Small intestine (tissue), 7 donors: ENCODE data around the gene LRP1B. TPM values are rescaled to one million over a fixed set of nuclear protein-coding genes. Genes with fewer than 3 reads are reported as not detected.

Experiments used
- DNase-seq, 2 donors: peaks; one replicate each; pipeline versions ENCODE4 v3.0.0 to v3.0.0-alpha.2; 2013
- FAIRE-seq: peaks from 2 replicates; lab custom pipeline; 2012; peaks lifted over from hg19 to GRCh38; lab: Jason Lieb, UNC
- H3K27ac ChIP-seq, 3 donors: one replicate each; pipeline ENCODE4 v1.5.1; 2013; ENCODE audit warnings: low read length in 2 of 3, mild to moderate bottlenecking in 2 of 3, control low read depth in 1 of 3, inconsistent platforms in 1 of 3, low read depth in 1 of 3, moderate library complexity in 1 of 3
- H3K27me3 ChIP-seq, 3 donors: one replicate each; pipeline ENCODE4 v1.6.1; 2013; ENCODE audit warnings: low read length in 3 of 3, inconsistent platforms in 1 of 3; ENCODE audit not compliant: control insufficient read depth in 3 of 3, insufficient read depth in 3 of 3
- H3K36me3 ChIP-seq, 3 donors: one replicate each; pipeline ENCODE4 v1.6.1; 2013; ENCODE audit warnings: low read length in 3 of 3, inconsistent platforms in 1 of 3, low read depth in 1 of 3, mild to moderate bottlenecking in 1 of 3, moderate library complexity in 1 of 3; ENCODE audit not compliant: control insufficient read depth in 3 of 3, insufficient read depth in 2 of 3
- H3K4me1 ChIP-seq, 3 donors: one replicate each; pipeline ENCODE4 v1.6.1; 2013; ENCODE audit warnings: low read length in 2 of 3, inconsistent platforms in 1 of 3, low read depth in 1 of 3, mild to moderate bottlenecking in 1 of 3, moderate library complexity in 1 of 3; ENCODE audit not compliant: control insufficient read depth in 3 of 3, insufficient read depth in 2 of 3
- H3K4me3 ChIP-seq, 3 donors: one replicate each; pipeline ENCODE4 v1.5.1; 2013; ENCODE audit warnings: low read length in 3 of 3, control low read depth in 1 of 3, inconsistent platforms in 1 of 3, low read depth in 1 of 3, mild to moderate bottlenecking in 1 of 3, moderate library complexity in 1 of 3
- H3K9me3 ChIP-seq, 2 donors: one replicate each; pipeline ENCODE4 v1.6.1; 2013; ENCODE audit warnings: low read depth in 1 of 2, low read length in 1 of 2; ENCODE audit not compliant: control insufficient read depth in 2 of 2, insufficient read depth in 1 of 2
- WGBS, 3 donors: extraction: QIAGEN DNeasy Blood & Tissue Kit; methylation state at CpG; one replicate each; pipeline ENCODE4 v1.1.7; 2013; 5-methylcytosine and 5-hydroxymethylcytosine counted together
- polyA plus RNA-seq, 4 donors: library from polyadenylated mRNA; stranded (reverse) in 3 of 4; unstranded in 1 of 4; fragments of 200-250 nt in 3 of 4; fragments of 120-200 nt in 1 of 4; gene quantifications; one replicate each; pipeline versions ENCODE4 v1.2.1 to v1.2.3, GENCODE V29; 2013
- donor health status: healthy with polysubstance abuse.
- donor health status: control.
- donor health status: control.
- donor health status: Bipolar disorder and iron deficiency.
- donor health status: healthy.

LRP1B gene
- polyA plus RNA-seq, 4 donors: 0.07 to 0.64 TPM; not detected in 2

GRCh38 chr2:141710589-141711239 lies 420.1 kb downstream of the LRP1B start:
- DNase-seq (no peak), FAIRE-seq (no peak)
- WGBS, 3 donors: 47 to 69% (median 53%) methylated on average over 3 of the region's 3 CpGs
- H3K4me3 ChIP-seq: no peak overlapping the region
- H3K4me1 ChIP-seq: no peaks in the 10 kb centered on the region
- H3K27ac ChIP-seq: no peak overlapping the region
- H3K9me3 ChIP-seq: no peaks in the 10 kb centered on the region
- H3K36me3 ChIP-seq: no peaks in the 10 kb centered on the region
- no peaks in the 10 kb centered on the region for H3K27me3 ChIP-seq

GRCh38 chr2:141709756-141710155 lies 421.1 kb downstream of the LRP1B start:
- FAIRE-seq: no peak
- WGBS, 3 donors: 73% methylated on average over 2 of the region's 2 CpGs

GRCh38 chr2:141707486-141707885 lies 423.3 kb downstream of the LRP1B start:
- Histone ChIP-seq H3K9me3 (no peaks in the 10 kb centered on the region), H3K27me3 (no peaks in the 10 kb centered on the region), H3K4me1 (no peaks in the 10 kb centered on the region), H3K36me3 (no peaks in the 10 kb centered on the region), H3K4me3 (no peak overlapping the region), H3K27ac (no peak overlapping the region)
- 12 to 55% (median 13%) methylated on average over 3 of the region's 3 CpGs for WGBS, 3 donors
- DNase-seq (peak in 1 of 2 donors; percentile 4), FAIRE-seq (no peak)

More at GRCh38 chr2:141709756-141710155, 421.1 kb downstream of the LRP1B start:
- Histone ChIP-seq H3K27me3 (no peaks in the 10 kb centered on the region), H3K4me1 (no peaks in the 10 kb centered on the region), H3K27ac (no peak overlapping the region), H3K9me3 (no peaks in the 10 kb centered on the region), H3K4me3 (no peak overlapping the region), H3K36me3 (no peaks in the 10 kb centered on the region)
- DNase-seq: no peak

GRCh38 chr2:141704541-141704940 lies 426.3 kb downstream of the LRP1B start:
- Histone ChIP-seq H3K27me3 (no peaks in the 10 kb centered on the region), H3K4me1 (no peaks in the 10 kb centered on the region), H3K4me3 (no peak overlapping the region), H3K36me3 (no peaks in the 10 kb centered on the region), H3K9me3 (no peaks in the 10 kb centered on the region), H3K27ac (no peak overlapping the region)
- DNase-seq: no peak
- no peak for FAIRE-seq
- 72 to 83% (median 75%) methylated on average over 2 of the region's 2 CpGs for WGBS, 3 donors

- WGBS, 3 donors: 49 to 60% (median 52%) methylated on average over 3 of the region's 3 CpGs
- H3K9me3 ChIP-seq: no peaks in the 10 kb centered on the region
- FAIRE-seq: no peak
- DNase-seq: no peak
- H3K27me3 ChIP-seq: no peaks in the 10 kb centered on the region
- no peaks in the 10 kb centered on the region for H3K36me3 ChIP-seq
- H3K27ac ChIP-seq: no peak overlapping the region
- no peak overlapping the region for H3K4me3 ChIP-seq
- no peaks in the 10 kb centered on the region for H3K4me1 ChIP-seq
Observed at GRCh38 chr2:141703501-141703900, 427.3 kb downstream of the LRP1B start.

DNA sequence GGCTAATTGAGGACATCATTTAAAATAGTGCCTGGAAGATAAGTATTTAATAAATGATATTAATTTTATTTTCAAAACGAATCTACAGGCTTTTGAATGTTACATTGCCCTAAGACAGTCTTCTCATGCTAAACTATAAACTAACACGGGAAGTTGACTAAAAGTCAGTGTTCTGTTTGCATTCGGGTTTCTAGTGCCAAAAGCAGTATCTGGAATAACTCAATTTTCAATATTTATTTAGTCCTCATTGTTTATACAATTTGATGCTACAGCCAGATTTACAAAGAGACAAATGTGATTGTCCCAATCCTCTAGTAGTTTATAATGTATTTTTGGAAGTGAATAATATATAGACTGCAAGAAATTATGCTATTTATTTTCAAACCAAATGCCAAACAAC lies 429.2 kb downstream of the LRP1B start:
- Histone ChIP-seq H3K27ac (no peak overlapping the region), H3K9me3 (no peaks in the 10 kb centered on the region), H3K27me3 (no peaks in the 10 kb centered on the region), H3K4me1 (no peaks in the 10 kb centered on the region), H3K4me3 (no peak overlapping the region), H3K36me3 (no peaks in the 10 kb centered on the region)
- WGBS, 3 donors: 41 to 53% (median 41%) methylated on average over 3 of the region's 3 CpGs
- FAIRE-seq (no peak), DNase-seq (peak in 1 of 2 donors; percentile 1)

- Histone ChIP-seq H3K27me3 (no peaks in the 10 kb centered on the region), H3K36me3 (no peaks in the 10 kb centered on the region), H3K4me1 (no peaks in the 10 kb centered on the region), H3K27ac (no peak overlapping the region), H3K4me3 (no peak overlapping the region), H3K9me3 (no peaks in the 10 kb centered on the region)
- WGBS, 3 donors: 82 to 89% (median 86%) methylated on average over 4 of the region's 4 CpGs
- FAIRE-seq: no peak
- no peak for DNase-seq
Observed at GRCh38 chr2:141699573-141699972, 431.2 kb downstream of the LRP1B start.

DNA sequence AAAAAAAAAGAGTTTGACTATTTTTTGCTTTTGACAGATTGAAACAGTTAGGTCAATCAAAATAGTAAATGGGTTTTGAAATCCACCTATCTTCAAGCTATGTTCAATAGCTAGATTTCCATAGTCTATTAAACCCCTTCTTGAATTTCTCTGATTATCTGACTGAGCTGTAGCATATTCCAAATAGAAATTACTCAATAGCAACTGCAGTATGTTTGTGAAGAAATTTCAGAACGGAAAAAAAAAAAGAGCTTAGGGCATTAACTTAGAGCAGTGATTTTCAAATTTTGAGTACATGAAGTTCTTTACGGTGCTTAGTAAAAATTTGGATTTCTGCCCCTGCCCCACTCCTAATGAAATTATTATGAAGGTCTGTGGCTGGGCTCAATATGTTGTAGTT lies 432.3 kb downstream of the LRP1B start:
- H3K27ac ChIP-seq: no peak overlapping the region
- no peak overlapping the region for H3K4me3 ChIP-seq
- no peaks in the 10 kb centered on the region for H3K36me3 ChIP-seq
- no peaks in the 10 kb centered on the region for H3K9me3 ChIP-seq
- 81 to 85% (median 85%) methylated on average over 2 of the region's 2 CpGs for WGBS, 3 donors
- DNase-seq: no peak
- no peaks in the 10 kb centered on the region for H3K27me3 ChIP-seq
- no peaks in the 10 kb centered on the region for H3K4me1 ChIP-seq
- FAIRE-seq: no peak

DNA sequence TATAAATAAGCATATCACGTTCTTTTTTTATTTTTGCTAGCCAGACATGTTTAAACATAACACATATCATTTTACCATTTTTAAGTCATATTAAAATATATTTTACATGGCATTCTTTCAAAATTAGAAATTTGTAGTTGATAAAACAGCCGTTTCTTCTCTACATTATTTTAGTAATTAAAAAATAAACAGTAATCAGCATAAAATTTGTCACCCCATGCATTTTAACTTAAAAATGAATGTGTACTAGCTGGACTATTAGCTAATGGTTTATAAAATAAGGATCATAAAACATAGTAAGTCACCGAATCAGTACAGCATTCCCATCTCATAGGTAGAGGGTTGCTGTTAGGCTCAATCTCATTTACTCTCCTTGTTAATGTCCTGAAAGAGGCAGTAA lies 433.8 kb downstream of the LRP1B start:
- no peaks in the 10 kb centered on the region for H3K9me3 ChIP-seq
- H3K4me3 ChIP-seq: no peak overlapping the region
- H3K27me3 ChIP-seq: no peaks in the 10 kb centered on the region
- 78 to 83% (median 82%) methylated on average over 3 of the region's 3 CpGs for WGBS, 3 donors
- no peak for FAIRE-seq
- H3K36me3 ChIP-seq: no peaks in the 10 kb centered on the region
- no peak overlapping the region for H3K27ac ChIP-seq
- DNase-seq: no peak
- H3K4me1 ChIP-seq: no peaks in the 10 kb centered on the region
